GM23338 (cell line): Measurements from ENCODE around the gene GADD45A. TPM values are rescaled to one million over a fixed set of nuclear protein-coding genes. Genes with fewer than 3 reads are reported as not detected.

ENCODE experiments used
- ATAC-seq: fragments of 200-7000 bp; cut with Tn5 transposase; 3 replicates; pipeline ENCODE4 v1.9.1; 2020
- DNase-seq: peaks from one replicate; pipeline ENCODE4 v3.0.0-alpha.2; 2015; ENCODE audit warnings: low spot score
- H2AFZ ChIP-seq: fragments of 200-600 bp; sonication (generic); 2 replicates; pipeline ENCODE4 v1.8.0; 2016; ENCODE audit warnings: antibody characterized with exemption, mild to moderate bottlenecking, moderate library complexity
- H3F3A ChIP-seq: fragments of 200-600 bp; sonication (generic); replicated peaks from 2 replicates; pipeline ENCODE4 v1.8.0; 2017; ENCODE audit warnings: antibody characterized with exemption, mixed run types, low read depth
- H3K27ac ChIP-seq: fragments of 200-600 bp; sonication (generic); 2 replicates; pipeline ENCODE4 v1.6.1; 2016; ENCODE audit warnings: low read depth
- H3K27me3 ChIP-seq: fragments of 200-600 bp; sonication (generic); 2 replicates; pipeline ENCODE4 v1.8.0; 2016; ENCODE audit warnings: mild to moderate bottlenecking, mixed run types, moderate library complexity; ENCODE audit not compliant: insufficient read depth
- H3K36me3 ChIP-seq: fragments of 200-600 bp; sonication (generic); 2 replicates; pipeline ENCODE4 v1.8.0; 2016; ENCODE audit warnings: mild to moderate bottlenecking; ENCODE audit not compliant: insufficient read depth
- H3K4me1 ChIP-seq: fragments of 200-600 bp; sonication (generic); 2 replicates; pipeline ENCODE4 v1.8.0; 2016; ENCODE audit warnings: mild to moderate bottlenecking, moderate library complexity; ENCODE audit not compliant: insufficient read depth
- H3K4me2 ChIP-seq: fragments of 200-600 bp; sonication (generic); 2 replicates; pipeline ENCODE4 v1.7.1; 2017; ENCODE audit warnings: mixed run types
- H3K4me3 ChIP-seq: fragments of 200-600 bp; sonication (generic); 2 replicates; pipeline ENCODE4 v1.6.1; 2016; ENCODE audit warnings: mixed run types
- H3K79me2 ChIP-seq: fragments of 200-600 bp; sonication (generic); replicated peaks from 2 replicates; pipeline ENCODE4 v1.8.0; 2017; ENCODE audit warnings: mild to moderate bottlenecking; ENCODE audit not compliant: insufficient read depth
- H3K9me2 ChIP-seq: fragments of 200-600 bp; sonication (generic); 2 replicates; pipeline ENCODE4 v1.8.0; 2017; ENCODE audit not compliant: insufficient read depth
- H4K20me1 ChIP-seq: fragments of 200-600 bp; sonication (generic); replicated peaks from 2 replicates; pipeline ENCODE4 v1.8.0; 2017; ENCODE audit warnings: mild to moderate bottlenecking; ENCODE audit not compliant: insufficient read depth
- H3K27ac Mint-ChIP-seq: 2 replicates; pipeline ENCODE4 v1.8.0; 2020; ENCODE audit warnings: inconsistent platforms, mild to moderate bottlenecking, moderate library complexity, mixed read lengths
- H3K27me3 Mint-ChIP-seq: 3 replicates; pipeline ENCODE4 v1.8.0; 2022; ENCODE audit warnings: low read depth, mild to moderate bottlenecking, moderate library complexity, mixed read lengths, inconsistent platforms; ENCODE audit not compliant: insufficient read depth, poor library complexity
- H3K36me3 Mint-ChIP-seq: 3 replicates; pipeline ENCODE4 v1.8.0; 2021; ENCODE audit warnings: low read depth, mild to moderate bottlenecking, inconsistent platforms, moderate library complexity, mixed read lengths
- H3K4me1 Mint-ChIP-seq: 3 replicates; pipeline ENCODE4 v1.8.0; 2020; ENCODE audit warnings: mild to moderate bottlenecking, inconsistent platforms, mixed read lengths
- H3K4me3 Mint-ChIP-seq: 3 replicates; pipeline ENCODE4 v1.8.0; 2021; ENCODE audit warnings: moderate library complexity, mild to moderate bottlenecking, inconsistent platforms, mixed read lengths
- H3K9me3 Mint-ChIP-seq: 3 replicates; pipeline ENCODE4 v1.8.0; 2020; ENCODE audit warnings: moderate library complexity, mild to moderate bottlenecking, inconsistent platforms, mixed read lengths
- CREB1 ChIP-seq: fragments of 250-450 bp; sonication (Bioruptor Pico); IDR thresholded peaks from 2 replicates; pipeline ENCODE4 v1.5.0; 2020; ENCODE audit warnings: low read depth, mild to moderate bottlenecking, moderate library complexity
- EZH2 ChIP-seq: fragments of 200-600 bp; sonication (generic); IDR thresholded peaks from one replicate; pipeline ENCODE4 v1.8.0; 2017; ENCODE audit warnings: antibody characterized with exemption, mild to moderate bottlenecking, low read depth; ENCODE audit not compliant: unreplicated experiment
- EZH2phosphoT487 ChIP-seq: fragments of 200-600 bp; sonication (generic); IDR thresholded peaks from one replicate; pipeline ENCODE4 v1.8.1; 2018; ENCODE audit warnings: antibody characterized with exemption; ENCODE audit not compliant: unreplicated experiment
- NANOG ChIP-seq: IDR thresholded peaks from 2 replicates; pipeline ENCODE4 v1.6.1; 2016; ENCODE audit warnings: antibody characterized with exemption, borderline replicate concordance
- REST ChIP-seq: IDR thresholded peaks from one replicate; pipeline ENCODE4 v1.6.1; 2018; ENCODE audit warnings: antibody characterized with exemption; ENCODE audit not compliant: unreplicated experiment
- STAT1 ChIP-seq: IDR thresholded peaks from one replicate; pipeline ENCODE4 v1.6.1; 2016; ENCODE audit warnings: antibody characterized with exemption; ENCODE audit not compliant: unreplicated experiment
- ZNF114 ChIP-seq: fragments of 250-450 bp; sonication (Bioruptor Pico); IDR thresholded peaks from 2 replicates; pipeline ENCODE4 v1.5.0; 2020; ENCODE audit warnings: mild to moderate bottlenecking, moderate library complexity
- ZNF462 ChIP-seq: fragments of 250-450 bp; sonication (Bioruptor Pico); IDR thresholded peaks from 2 replicates; pipeline ENCODE4 v1.5.0; 2020; ENCODE audit warnings: mild to moderate bottlenecking, moderate library complexity
- polyA plus RNA-seq: library from polyadenylated mRNA; unstranded; fragments of >200 nt; fragmentation: Nextera tagmentation; extraction: Ambion mirVana; gene quantifications from 2 replicates; pipeline ENCODE4 v1.2.1, GENCODE V29; 2016
- total RNA-seq: library from RNA; depleted of rRNA; stranded (reverse); fragments of >200 nt; shearing (Covaris generic); gene quantifications from 2 replicates; pipeline ENCODE4 v1.2.3, GENCODE V29; 2014
- TF ChIP-seq, protein P1 (sequence below), 2 experiments: fragments of 200-600 bp in 1 of 2; sonication (generic) in 1 of 2; conservative IDR thresholded peaks; 2 replicates each; pipeline versions ENCODE4 v1.5.1 to v1.6.1; 2016 to 2017; ENCODE audit warnings: antibody characterized with exemption in 2 of 2, low read depth in 2 of 2, mild to moderate bottlenecking in 2 of 2, moderate library complexity in 1 of 2
- TF ChIP-seq, protein P2 (sequence below): IDR thresholded peaks from 2 replicates; pipeline ENCODE4 v1.6.1; 2016; ENCODE audit warnings: antibody characterized with exemption

Gene GADD45A
- total and polyA plus RNA-seq, 2 experiments from 2014 or later: 25.9 to 39.5 TPM

DNA sequence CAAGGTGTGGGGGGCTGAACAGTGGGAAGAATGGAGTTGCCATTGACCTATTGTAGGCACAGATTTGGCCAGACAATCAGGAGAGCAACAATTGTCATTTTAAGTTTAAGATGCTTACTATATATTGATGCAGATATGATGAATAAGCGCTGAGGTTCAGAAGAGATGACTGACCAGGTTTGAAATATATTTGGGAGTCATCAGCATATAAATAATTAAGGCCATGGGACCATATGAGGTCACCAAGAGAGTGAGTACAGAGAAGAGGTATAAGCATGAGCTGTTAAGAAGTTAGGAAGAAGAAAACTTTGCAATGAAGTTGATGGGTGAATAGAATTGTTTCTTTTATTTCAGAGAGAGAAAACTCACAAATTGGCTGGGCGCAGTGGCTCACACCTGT, 4.5 kb upstream of the GADD45A start (continued):
- TF ChIP-seq ZNF462 (CRISPR knock-in tag): no peak
- TF ChIP-seq NANOG: no peak
- TF ChIP-seq, protein P1, sequence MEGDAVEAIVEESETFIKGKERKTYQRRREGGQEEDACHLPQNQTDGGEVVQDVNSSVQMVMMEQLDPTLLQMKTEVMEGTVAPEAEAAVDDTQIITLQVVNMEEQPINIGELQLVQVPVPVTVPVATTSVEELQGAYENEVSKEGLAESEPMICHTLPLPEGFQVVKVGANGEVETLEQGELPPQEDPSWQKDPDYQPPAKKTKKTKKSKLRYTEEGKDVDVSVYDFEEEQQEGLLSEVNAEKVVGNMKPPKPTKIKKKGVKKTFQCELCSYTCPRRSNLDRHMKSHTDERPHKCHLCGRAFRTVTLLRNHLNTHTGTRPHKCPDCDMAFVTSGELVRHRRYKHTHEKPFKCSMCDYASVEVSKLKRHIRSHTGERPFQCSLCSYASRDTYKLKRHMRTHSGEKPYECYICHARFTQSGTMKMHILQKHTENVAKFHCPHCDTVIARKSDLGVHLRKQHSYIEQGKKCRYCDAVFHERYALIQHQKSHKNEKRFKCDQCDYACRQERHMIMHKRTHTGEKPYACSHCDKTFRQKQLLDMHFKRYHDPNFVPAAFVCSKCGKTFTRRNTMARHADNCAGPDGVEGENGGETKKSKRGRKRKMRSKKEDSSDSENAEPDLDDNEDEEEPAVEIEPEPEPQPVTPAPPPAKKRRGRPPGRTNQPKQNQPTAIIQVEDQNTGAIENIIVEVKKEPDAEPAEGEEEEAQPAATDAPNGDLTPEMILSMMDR (conservative IDR thresholded peaks at IDR 0.05; ENCODE audit: low read depth in 2 of 2): no peak
- no peak for TF ChIP-seq ZNF114 (CRISPR knock-in tag)
- TF ChIP-seq EZH2phosphoT487: no peak
- TF ChIP-seq STAT1: no peak
- no peak for TF ChIP-seq CREB1
- TF ChIP-seq EZH2: no peak

- Histone ChIP-seq H3K27me3 (no peaks in the 10 kb centered on the region), H3K79me2 (peaks cover 14% of the 10 kb centered on the region), H4K20me1 (peaks cover 4% of the 10 kb centered on the region; the same call in 1 of the 2 replicates), H3K4me2 (no peak overlapping the region), H2AFZ (no peak overlapping the region), H3K27ac (no peak overlapping the region), H3F3A (0 out of 2 replicates have a peak, but pooled peaks cover 3% of the 10 kb centered on the region), H3K9me2 (no peaks in the 10 kb centered on the region), H3K4me3 (no peak overlapping the region), H3K4me1 (peaks cover 17% of the 10 kb centered on the region), H3K36me3 (no peaks in the 10 kb centered on the region)
- Mint-ChIP-seq H3K27ac (no peak overlapping the region), H3K36me3 (peaks cover 10% of the 10 kb centered on the region), H3K9me3 (no peaks in the 10 kb centered on the region; the same call in 2 of the 3 replicates), H3K4me3 (no peak overlapping the region), H3K27me3 (peaks cover 9% of the 10 kb centered on the region), H3K4me1 (peaks cover 21% of the 10 kb centered on the region)
- no peak for ATAC-seq
- no peak for DNase-seq
- TF ChIP-seq STAT1 (no peak), REST (no peak), ZNF114 (CRISPR knock-in tag) (no peak)
- TF ChIP-seq, protein P1 (conservative IDR thresholded peaks at IDR 0.05; ENCODE audit: low read depth in 2 of 2): no peak
- TF ChIP-seq, protein P2, sequence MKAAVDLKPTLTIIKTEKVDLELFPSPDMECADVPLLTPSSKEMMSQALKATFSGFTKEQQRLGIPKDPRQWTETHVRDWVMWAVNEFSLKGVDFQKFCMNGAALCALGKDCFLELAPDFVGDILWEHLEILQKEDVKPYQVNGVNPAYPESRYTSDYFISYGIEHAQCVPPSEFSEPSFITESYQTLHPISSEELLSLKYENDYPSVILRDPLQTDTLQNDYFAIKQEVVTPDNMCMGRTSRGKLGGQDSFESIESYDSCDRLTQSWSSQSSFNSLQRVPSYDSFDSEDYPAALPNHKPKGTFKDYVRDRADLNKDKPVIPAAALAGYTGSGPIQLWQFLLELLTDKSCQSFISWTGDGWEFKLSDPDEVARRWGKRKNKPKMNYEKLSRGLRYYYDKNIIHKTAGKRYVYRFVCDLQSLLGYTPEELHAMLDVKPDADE: no peak
Measured at GRCh38 chr1:67682659-67683197, 2.3 kb upstream of the GADD45A start.
